ENCODE data around the gene UFD1.
A peak's percentile ranks its signal among the peaks of the same experiment; 100 is the strongest.

Gene UFD1

GRCh38 chr22:19499236-19499879 is 20.4 kb upstream of the UFD1 start:
- H3K27ac ChIP-seq, result peak overlapping the region; percentile 15; the same call in 1 of the 2 replicates

GRCh38 chr22:19498866-19499190 is 19.8 kb upstream of the UFD1 start:
- TF ChIP-seq CTCF (conservative IDR thresholded peaks at IDR 0.05), result no peak
- H3K27ac ChIP-seq, result peak overlapping the region; percentile 15; the same call in 1 of the 2 replicates

More at GRCh38 chr22:19499236-19499879, 20.4 kb upstream of the UFD1 start:
- no peak for TF ChIP-seq CTCF (conservative IDR thresholded peaks at IDR 0.05)

GRCh38 chr22:19498154-19498865 is 19.3 kb upstream of the UFD1 start:
- no peak for TF ChIP-seq CTCF (conservative IDR thresholded peaks at IDR 0.05)
- H3K27ac ChIP-seq, result peak overlapping the region; percentile 46; the same call in 1 of the 2 replicates

GRCh38 chr22:19497245-19497644 is 18.3 kb upstream of the UFD1 start:
- no peak for TF ChIP-seq CTCF (conservative IDR thresholded peaks at IDR 0.05)
- H3K27ac ChIP-seq, result peak overlapping the region; percentile 46; the same call in 1 of the 2 replicates

- H3K27ac ChIP-seq, result peak overlapping the region; percentile 46; the same call in 1 of the 2 replicates
- TF ChIP-seq CTCF (conservative IDR thresholded peaks at IDR 0.05), result no peak
Observed at GRCh38 chr22:19496324-19496630, 17.3 kb upstream of the UFD1 start.

- H3K27ac ChIP-seq, result peak overlapping the region; percentile 5; the same call in 1 of the 2 replicates
- peak; percentile 67 for TF ChIP-seq CTCF (conservative IDR thresholded peaks at IDR 0.05)
Observed at GRCh38 chr22:19495562-19496323, 16.8 kb upstream of the UFD1 start.

GRCh38 chr22:19494676-19495173 is 15.7 kb upstream of the UFD1 start:
- no peak for TF ChIP-seq CTCF (conservative IDR thresholded peaks at IDR 0.05)
- no peak overlapping the region; the same call in 1 of the 2 replicates for H3K27ac ChIP-seq
